ENCODE results near the gene PARD3.
"Not testable (repeated sequence)": the region's sequence is repeated elsewhere in the genome, so short reads cannot be mapped to it uniquely, and the experiment has no call there.

Gene PARD3

GRCh38 chr10:34280599-34281374, 534.3 kb downstream of the PARD3 start:
- DNase-seq = no peak

GRCh38 chr10:34275626-34276130, 539.4 kb downstream of the PARD3 start:
- DNase-seq = no peak

GRCh38 chr10:34274906-34275305, 540.2 kb downstream of the PARD3 start:
- DNase-seq = no peak

GRCh38 chr10:34273340-34273739, 541.8 kb downstream of the PARD3 start:
- no peak for DNase-seq

GRCh38 chr10:34272316-34272715, 542.8 kb downstream of the PARD3 start:
- no peak for DNase-seq

GRCh38 chr10:34268410-34268809, 546.7 kb downstream of the PARD3 start:
- DNase-seq = not testable (repeated sequence)

GRCh38 chr10:34262985-34263384, 552.1 kb downstream of the PARD3 start:
- no peak for DNase-seq

GRCh38 chr10:34260904-34261303, 554.2 kb downstream of the PARD3 start:
- DNase-seq = no peak

GRCh38 chr10:34256216-34256615, 558.9 kb downstream of the PARD3 start:
- no peak for DNase-seq

GRCh38 chr10:34255035-34255434, 560.1 kb downstream of the PARD3 start:
- DNase-seq = no peak

GRCh38 chr10:34254596-34254995, 560.5 kb downstream of the PARD3 start:
- DNase-seq = no peak

- no peak for DNase-seq
These were observed 563.0 kb downstream of the PARD3 start for GRCh38 chr10:34252111-34252510.

- no peak for DNase-seq
These were observed 563.9 kb downstream of the PARD3 start for GRCh38 chr10:34251177-34251576.

- no peak for DNase-seq
These were observed 564.4 kb downstream of the PARD3 start for GRCh38 chr10:34250722-34251121.

- DNase-seq = no peak
These were observed 565.5 kb downstream of the PARD3 start for GRCh38 chr10:34249634-34250033.

- no peak for DNase-seq
These were observed 567.5 kb downstream of the PARD3 start for GRCh38 chr10:34247560-34247959.

- no peak for DNase-seq
These were observed 570.2 kb downstream of the PARD3 start for GRCh38 chr10:34244756-34245484.

- no peak for DNase-seq
These were observed 573.7 kb downstream of the PARD3 start for GRCh38 chr10:34241226-34242000.

- no peak for DNase-seq
These were observed 575.1 kb downstream of the PARD3 start for GRCh38 chr10:34240039-34240438.

- no peak for DNase-seq
These were observed 577.1 kb downstream of the PARD3 start for GRCh38 chr10:34237898-34238455.

GRCh38 chr10:34236931-34237330, 578.2 kb downstream of the PARD3 start:
- no peak for DNase-seq

GRCh38 chr10:34235164-34235832, 579.8 kb downstream of the PARD3 start:
- no peak for DNase-seq

Data from stimulated activated CD4-positive, alpha-beta T cell treated with anti-CD3 and anti-CD28 coated beads, Interleukin-2, amount 100 ng/mL, for 48 hours (primary cell).